DLD1 (cell line): ENCODE measurements around the gene NEU2.

Experiments used
- in situ Hi-C: cut with HindIII; loops from 2 replicates; pipeline ENCODE4 v1.10.0; 2017; ENCODE audit warnings: low sequenced_read_pairs

The NEU2 gene

DNA sequence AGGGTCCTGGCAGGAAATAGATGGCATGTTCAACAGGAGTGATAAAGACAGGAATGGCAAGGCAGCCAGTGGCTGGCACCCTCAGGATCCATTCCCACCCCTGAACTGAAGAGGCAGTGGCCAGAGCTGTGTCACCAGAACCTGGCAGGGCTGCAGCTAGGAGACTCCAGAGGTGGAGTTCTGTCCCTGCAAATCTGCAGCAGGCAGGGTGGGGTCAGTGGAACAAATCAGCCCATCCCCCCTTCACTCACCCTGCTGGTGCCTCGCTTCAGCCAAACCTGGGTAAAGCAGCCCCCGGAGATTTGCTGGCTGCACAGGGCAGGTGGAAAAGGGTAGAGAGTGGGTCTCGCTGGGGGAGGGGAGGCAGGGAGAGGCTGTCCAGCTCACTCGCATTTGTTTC, 40.4 kb downstream of the NEU2 start:
- in situ Hi-C loops, result no loop called here

DNA sequence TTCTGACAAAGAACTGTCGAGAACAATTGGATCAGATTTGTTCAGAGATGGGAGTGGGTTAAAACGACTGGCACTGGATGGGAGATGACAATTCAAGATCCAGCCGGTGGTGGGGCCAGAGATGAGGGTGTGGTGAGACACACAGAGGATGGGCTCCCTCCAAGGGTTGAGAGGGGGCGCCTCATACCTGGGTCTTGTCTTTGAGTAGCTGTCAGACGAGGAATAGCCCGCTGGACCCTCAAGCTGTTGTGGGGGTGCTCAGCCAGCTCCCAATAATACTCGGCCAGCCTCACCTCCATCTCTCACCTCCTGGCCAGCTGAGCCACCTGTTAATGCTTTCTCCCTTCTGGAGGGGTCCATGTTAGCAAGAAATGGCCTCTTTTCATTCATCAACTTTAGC, 41.6 kb downstream of the NEU2 start:
- in situ Hi-C loops, result no loop called here

DNA sequence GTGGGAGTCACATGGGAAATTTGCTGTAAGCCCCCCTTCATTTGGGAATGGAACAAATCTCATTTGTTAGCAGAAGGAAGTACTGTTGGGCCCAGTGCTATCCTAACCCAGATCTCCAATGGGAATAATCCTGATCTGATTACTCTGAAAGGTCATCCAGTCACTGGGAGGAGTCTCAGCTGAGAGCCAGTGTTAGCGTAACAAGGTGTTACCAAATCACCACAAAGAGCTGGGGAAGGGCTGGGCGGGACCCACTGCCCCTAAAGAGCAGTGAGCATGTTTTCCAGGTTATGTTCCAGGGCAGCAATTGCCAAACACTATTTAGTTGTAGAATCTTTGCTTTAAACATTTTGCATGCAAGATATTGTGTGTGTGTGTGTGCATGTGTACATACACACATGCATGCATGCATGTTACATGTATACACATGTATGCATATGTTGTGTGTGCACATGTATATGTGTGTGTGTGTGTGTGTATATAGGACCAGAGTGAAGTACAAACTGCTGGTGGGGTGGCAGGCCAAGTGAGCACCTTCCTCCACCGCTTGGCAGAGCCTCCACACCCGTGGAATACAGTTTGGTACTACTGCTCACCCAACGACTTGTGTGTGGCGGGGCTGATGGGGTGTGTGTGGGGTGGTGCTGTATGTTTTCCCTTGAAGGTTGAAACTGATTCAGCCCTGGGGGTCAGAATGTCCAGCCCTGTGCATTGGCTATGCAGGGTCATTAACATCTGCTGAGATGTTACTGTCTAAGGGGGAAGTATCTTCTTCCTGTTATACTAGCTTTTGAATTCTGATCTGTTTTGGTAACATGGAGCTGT, 42.9 kb downstream of the NEU2 start:
- in situ Hi-C loops, result loop anchor here (25.0 kb wide), 1 partner anchor 88 kb away; no protein-coding TSS in a partner anchor

DNA sequence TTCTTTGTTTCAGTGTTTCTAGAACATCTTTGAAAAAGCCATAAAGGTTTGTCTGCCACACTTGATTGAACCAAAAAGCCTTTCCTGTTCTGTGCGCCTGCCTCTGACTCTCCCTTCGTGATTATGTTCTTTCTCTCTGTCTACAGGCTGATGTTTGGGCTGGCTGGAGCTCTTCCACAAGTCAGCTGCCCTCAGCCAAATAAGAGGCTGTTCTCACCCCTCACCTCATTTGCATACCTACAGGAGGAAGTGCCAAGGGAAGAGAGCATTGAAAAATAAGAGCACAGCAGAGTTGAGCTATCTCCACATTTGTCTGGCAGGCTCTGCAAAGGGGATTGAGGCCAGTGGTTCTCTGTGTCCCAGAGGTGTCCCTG, 43.5 kb downstream of the NEU2 start:
- in situ Hi-C loops, result loop anchor here (25.0 kb wide), 1 partner anchor 89 kb away; no protein-coding TSS in a partner anchor

DNA sequence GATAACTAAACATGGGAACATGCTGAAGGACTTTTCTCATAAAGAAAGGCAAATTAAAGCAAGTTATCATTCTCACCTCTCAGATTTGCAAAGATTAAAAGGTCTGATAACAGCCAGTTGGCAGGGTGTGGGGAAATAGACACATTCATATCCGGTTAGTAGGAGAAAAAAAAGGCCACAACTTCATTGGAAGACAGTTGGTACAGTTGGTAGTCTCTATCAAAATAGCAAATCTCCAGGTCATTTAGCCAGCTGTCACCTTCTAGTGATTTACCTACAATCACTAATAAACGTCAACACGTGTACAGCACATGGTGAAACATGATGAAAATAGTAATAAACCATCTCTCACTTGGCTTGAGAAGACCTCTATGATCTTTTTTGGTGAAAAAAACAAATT, 44.3 kb downstream of the NEU2 start:
- in situ Hi-C loops, result loop anchor here (25.0 kb wide), 1 partner anchor 89 kb away; no protein-coding TSS in a partner anchor

DNA sequence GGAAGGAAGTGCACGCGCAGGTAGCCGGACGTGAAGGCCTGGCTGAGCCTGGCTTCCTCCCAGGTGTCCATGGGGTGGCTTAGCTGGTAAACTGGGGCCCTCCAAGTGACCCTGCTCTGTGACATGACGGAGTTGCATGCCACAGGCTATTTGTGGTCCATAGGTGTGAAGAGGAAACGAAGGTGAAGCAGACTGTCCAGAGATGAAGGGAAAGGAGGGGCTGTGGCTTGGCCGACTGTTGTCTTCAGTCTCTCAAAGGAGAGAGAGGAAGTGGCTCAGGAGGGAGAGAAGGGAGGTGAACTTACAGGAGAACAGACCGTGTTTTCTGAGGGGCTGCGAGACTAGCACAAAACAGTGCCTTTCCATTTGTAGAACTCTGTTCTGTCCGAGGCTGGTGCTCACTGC, 47.0 kb downstream of the NEU2 start:
- in situ Hi-C loops, result loop anchor here (25.0 kb wide), 1 partner anchor 92 kb away; no protein-coding TSS in a partner anchor

DNA sequence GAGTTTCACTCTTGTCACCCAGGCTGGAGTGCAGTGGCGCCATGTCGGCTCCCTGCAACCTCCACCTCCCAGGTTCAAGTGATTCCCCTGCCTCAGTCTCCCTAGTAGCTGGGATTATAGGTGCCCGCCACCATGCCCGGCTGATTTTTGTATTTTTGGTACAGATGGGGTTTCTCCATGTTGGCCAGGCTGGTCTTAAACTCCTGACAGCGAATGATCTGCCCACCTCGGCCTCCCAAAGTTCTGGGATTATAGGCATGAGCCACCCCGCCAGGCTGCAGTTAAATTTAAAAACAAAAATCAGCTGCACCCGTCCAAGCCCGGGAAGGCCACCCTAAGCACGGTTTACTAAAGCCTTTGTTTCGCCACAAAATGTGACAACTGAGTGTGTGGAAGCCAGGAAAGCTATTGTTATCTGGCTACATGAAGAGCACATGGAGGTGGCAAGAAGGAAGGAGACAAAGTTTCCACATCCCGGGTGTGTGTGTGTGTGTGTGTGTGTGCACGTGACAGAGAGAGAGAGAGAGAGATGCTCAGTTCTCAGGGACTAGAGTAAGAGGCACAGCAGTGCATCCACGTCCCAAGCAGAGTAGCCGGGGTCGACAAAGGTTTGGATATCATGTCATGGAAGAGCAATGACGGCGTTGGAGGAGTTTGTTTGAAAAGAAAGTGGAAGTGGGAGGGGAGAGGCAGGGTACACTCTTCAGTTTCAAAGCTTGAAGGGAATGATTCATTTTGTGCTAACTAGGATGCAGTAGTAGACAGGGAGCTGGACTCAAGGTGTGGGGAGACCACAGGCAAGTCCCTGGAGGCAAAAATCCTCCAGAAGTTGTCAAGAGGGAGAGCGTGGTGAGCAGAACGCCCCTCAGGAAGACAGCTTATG, 47.7 kb downstream of the NEU2 start:
- in situ Hi-C loops, result loop anchor here (5.0 to 25.0 kb wide), 2 partner anchors 93 to 162 kb away; no protein-coding TSS in a partner anchor

DNA sequence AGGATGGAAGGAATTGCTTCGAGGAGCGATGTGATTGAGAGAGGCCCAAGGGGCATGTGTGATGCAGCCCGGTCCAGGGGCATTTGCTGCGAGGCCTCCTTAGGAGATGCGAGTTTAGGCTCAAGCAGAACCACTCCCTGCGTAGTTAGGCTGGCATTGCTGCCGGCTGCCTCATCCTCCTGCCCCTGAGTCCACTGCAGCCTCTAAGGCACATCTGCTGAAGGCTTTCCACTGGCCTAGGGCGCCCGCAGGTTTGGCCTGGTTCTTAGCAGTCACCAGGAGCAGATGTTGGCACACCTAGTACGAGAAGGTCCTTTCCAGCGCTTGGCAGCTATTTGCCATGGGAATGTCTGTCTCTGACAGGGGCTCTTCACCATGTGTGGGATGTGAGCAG, 48.4 kb downstream of the NEU2 start:
- in situ Hi-C loops, result loop anchor here (5.0 to 25.0 kb wide), 2 partner anchors 94 to 161 kb away; no protein-coding TSS in a partner anchor

DNA sequence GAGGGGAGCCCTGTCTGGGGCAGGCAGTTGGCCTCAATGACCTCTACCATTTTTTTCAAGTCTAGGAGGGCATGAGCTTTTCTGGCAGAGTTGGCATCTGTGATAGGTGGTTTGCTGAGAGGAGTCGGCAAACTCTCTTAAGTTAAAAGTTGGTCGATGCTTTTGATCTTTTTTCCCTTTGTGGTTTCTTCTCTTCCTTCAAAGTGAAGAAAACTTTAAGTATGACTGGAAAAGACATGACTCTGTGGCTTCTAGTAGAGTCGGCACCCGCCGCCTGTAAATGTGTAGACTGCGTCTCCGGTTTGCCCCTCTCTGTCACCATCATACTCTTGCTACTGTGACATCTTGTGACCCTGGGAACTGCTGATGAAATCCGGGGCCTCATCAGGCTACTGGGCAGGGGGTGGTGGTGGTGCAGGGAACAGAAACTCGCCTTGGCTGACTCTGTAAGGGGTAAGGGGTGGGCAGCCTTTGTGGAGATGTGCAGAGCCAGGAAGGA, 48.8 kb downstream of the NEU2 start:
- in situ Hi-C loops, result loop anchor here (5.0 to 25.0 kb wide), 2 partner anchors 94 to 161 kb away; no protein-coding TSS in a partner anchor

DNA sequence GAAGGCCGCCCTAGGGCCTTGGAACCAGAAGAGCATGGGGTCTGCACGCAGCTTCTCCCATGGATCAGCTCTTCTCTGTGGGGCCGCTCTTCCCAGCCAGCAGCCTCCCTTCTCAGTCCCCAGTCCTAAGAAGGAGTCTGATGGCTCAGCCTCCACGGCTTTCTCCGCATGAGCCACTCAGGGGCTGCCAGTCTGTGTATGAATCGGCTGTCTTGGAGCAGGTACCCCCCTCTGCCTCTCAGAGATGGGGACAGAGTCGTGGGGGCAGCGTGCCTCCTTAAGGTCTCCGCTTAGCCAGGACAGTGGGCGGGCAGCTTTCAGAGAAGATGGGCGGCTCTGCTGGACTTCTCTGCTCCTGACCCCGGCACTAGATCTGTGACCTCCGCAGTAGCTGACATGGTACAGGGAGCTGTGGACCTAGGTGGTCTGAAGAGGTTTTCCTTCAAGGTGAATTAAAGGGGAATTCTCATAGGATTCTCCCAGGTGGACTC, 49.3 kb downstream of the NEU2 start:
- in situ Hi-C loops, result loop anchor here (5.0 to 25.0 kb wide), 2 partner anchors 94 to 161 kb away; no protein-coding TSS in a partner anchor

DNA sequence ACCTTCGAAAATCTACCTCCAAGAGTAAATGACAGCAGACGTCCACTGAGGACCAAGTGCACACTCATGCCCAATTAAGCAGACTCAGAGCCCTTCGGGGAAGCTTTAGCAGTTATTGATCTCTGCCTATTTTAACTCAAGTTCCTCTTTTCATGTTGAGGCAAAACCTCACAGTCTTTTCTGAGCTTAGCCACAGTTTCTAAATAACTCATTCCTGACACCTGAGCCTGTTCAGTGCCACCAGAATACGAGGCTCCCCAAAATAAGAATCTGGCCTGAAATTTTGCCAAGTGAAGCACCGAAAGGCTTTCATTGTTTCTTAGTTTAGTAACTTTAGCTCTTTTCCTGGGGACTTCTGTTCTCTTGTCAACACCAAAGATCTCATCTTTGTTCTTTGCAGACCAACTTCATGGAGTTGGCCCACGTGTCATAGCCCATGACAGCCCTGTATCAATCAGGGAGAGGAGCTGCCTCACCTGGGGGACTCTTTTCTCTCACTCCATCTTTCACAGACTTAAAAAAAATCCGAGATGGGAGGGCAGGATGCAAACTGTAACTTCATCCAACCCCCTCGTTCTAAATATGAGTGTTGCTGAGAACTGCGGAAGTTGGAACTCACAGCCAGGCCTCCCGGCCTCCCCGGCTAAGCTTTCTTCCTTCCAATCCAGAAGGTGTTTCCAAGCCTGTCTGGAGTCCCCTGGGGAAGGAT, 49.9 kb downstream of the NEU2 start:
- in situ Hi-C loops, result loop anchor here (5.0 to 25.0 kb wide), 2 partner anchors 95 to 160 kb away; no protein-coding TSS in a partner anchor

DNA sequence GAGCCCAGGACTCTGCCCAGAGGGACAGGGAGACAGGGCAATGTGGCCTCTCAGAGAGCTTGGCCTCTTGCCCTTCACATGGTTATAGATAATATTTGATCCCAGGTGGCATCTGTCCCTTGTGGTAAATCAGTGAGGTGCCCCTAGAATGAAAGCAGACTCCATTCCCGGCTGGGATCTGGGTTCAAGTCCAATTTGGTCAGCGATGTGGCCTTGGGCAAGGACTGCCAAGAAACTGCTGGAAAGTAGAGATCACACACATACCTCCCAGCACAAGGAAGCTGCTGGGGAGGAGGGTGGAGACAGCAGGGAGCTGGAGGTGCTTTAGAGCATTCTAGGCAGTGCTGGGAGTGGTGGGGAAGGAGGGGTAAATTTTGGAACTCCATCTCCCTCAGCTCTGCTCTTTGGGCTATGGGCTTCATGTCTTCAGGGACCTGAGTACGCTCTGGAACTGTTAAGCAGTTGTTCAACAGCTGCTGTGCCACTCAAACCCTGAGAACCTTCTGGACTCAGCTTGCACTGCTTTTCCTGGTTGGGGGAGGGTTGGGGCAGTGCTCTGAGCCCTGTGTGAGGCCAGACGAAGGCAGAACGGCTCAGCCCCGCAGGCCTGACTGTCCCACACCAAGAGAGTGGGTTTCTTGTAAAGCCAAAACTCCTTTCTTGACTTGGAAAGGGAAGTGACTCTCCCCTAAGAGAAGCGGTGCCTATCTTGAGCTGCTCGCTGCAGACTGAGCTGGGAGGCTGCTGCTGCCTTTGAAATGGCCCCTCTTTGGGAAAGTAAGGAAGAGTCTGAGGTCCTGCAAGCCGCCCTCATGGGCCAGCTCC, 50.7 kb downstream of the NEU2 start:
- in situ Hi-C loops, result loop anchor here (5.0 to 25.0 kb wide), 2 partner anchors 96 to 159 kb away; no protein-coding TSS in a partner anchor

DNA sequence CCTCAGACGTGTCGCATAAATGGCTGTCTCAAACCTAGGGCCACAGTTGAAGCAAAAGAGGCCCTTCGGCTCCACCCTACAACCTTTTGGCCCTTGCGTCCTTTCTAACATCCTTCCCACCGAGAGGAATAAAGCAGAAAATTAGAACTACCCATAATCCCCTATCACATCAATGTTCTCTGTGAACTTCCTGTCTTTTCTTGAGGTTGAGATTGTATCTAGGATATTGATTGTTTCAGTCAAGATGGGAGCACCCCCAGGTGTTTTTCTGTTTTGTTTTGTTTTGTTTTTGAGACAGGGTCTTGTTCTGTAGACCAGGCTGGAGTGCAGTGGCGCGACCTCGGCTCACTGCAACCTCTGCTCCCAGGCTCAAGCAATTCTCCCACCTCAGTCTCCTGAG, 51.3 kb downstream of the NEU2 start:
- in situ Hi-C loops, result loop anchor here (5.0 to 25.0 kb wide), 2 partner anchors 96 to 159 kb away; no protein-coding TSS in a partner anchor

DNA sequence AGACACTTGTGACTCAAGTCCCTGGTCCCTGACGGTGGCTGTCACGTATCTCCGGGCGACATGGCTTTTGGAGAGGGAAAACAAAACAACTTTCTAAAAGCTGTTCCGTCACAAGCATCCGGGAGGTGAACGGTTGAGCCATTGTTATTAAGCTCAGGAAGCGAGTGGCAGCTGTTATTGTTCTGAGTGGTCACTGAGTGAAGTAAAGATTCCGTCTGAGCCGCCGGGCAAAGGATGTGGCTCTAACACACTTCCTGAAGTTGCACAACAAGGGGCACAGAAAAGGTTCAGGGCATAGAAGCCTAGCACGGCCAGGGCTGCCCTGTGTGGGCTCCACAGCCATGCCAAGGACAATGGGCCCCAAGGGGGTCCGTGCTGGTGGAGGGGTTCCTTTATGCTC, 52.0 kb downstream of the NEU2 start:
- in situ Hi-C loops, result loop anchor here (5.0 to 25.0 kb wide), 2 partner anchors 97 to 158 kb away; no protein-coding TSS in a partner anchor
